Activated T-cell treated with anti-CD3 and anti-CD28 coated beads for 4 hours (primary cell): ENCODE measurements around the gene TRIM28.
A peak's percentile ranks its signal among the peaks of the same experiment; 100 is the strongest.

Experiments
- DNase-seq: peaks from one replicate; pipeline ENCODE4 v3.0.0-alpha.2; 2020

The TRIM28 gene

GRCh38 chr19:58581227-58582141 is 37.6 kb downstream of the TRIM28 start:
- peak; percentile 88 for DNase-seq

GRCh38 chr19:58582985-58583384 is 39.1 kb downstream of the TRIM28 start:
- no peak for DNase-seq

- no peak for DNase-seq
Observed at GRCh38 chr19:58584498-58585441, 40.9 kb downstream of the TRIM28 start.

- DNase-seq: no peak
Observed at GRCh38 chr19:58585442-58586132, 41.7 kb downstream of the TRIM28 start.

- DNase-seq: no peak
Observed at GRCh38 chr19:58586133-58586765, 42.4 kb downstream of the TRIM28 start.
